ENCODE results near the gene PEF1. TPM values are rescaled to one million over a fixed set of nuclear protein-coding genes. Genes with fewer than 3 reads are reported as not detected.

The PEF1 gene
- total and polyA plus RNA-seq, 2 of the 8 experiments (the other 6 are each of a cell fraction or from before 2014, with no cell fraction given), result 35.2 to 69.2 TPM

- CTCF ChIA-PET (ENCODE audit: partially characterized antibody), result interaction anchor here (0.6 to 19.3 kb wide), 10 partner anchors 9 to 406 kb away, joined by 3 to 370 read pairs (median 66); partner anchors contain the start of gene COL16A1
- Histone ChIP-seq H2AFZ (ENCODE audit: low read length) (no peak overlapping the region), H3K23me2 (ENCODE audit: low read depth, low read length) (no peaks in the 10 kb centered on the region), H3K14ac (ENCODE audit: insufficient read length) (no peak overlapping the region), H3K79me1 (ENCODE audit: low read depth, low read length) (no peaks in the 10 kb centered on the region), H2BK15ac (ENCODE audit: low read length) (no peak overlapping the region), H2BK120ac (replicated peaks; ENCODE audit: low read depth, low read length) (no peak overlapping the region), H3K4me3 (ENCODE audit: extremely low read depth in 1 of 4, insufficient read depth in 2 of 4, low read depth in 3 of 4, low read length in 4 of 4) (no peak overlapping the region), H3K56ac (replicated peaks; ENCODE audit: insufficient read length, low read depth, low read length) (no peak overlapping the region), H3K27ac (ENCODE audit: low read depth, low read length) (no peak overlapping the region), H3K9ac (replicated peaks in 1 of 4; ENCODE audit: extremely low read depth in 1 of 4, low read depth in 3 of 4, low read length in 3 of 4) (no peak overlapping the region), H3K9me3 (ENCODE audit: insufficient read depth in 2 of 2, low read depth in 1 of 2, low read length in 1 of 2) (no peaks in the 10 kb centered on the region), H2BK12ac (ENCODE audit: low read depth, low read length) (no peak overlapping the region), H4K8ac (ENCODE audit: extremely low read depth, insufficient read depth, low read length) (no peak overlapping the region), H3K18ac (ENCODE audit: extremely low read depth, low read length) (no peak overlapping the region), H2BK20ac (ENCODE audit: low read length) (no peak overlapping the region), H3K79me2 (ENCODE audit: control insufficient read depth in 1 of 2, insufficient read depth in 2 of 2, low read length in 2 of 2) (no peaks in the 10 kb centered on the region), H4K20me1 (replicated peaks in 1 of 2; ENCODE audit: control insufficient read depth in 1 of 2, insufficient read depth in 2 of 2, low read length in 2 of 2) (no peaks in the 10 kb centered on the region), H3K27me3 (replicated peaks in 1 of 4; ENCODE audit: control insufficient read depth in 3 of 4, extremely low read depth in 1 of 4, insufficient read depth in 3 of 4, low read length in 3 of 4) (no peaks in the 10 kb centered on the region), H4K91ac (replicated peaks; ENCODE audit: insufficient read length, low read length) (no peak overlapping the region), H3K4me1 (replicated peaks in 1 of 4; ENCODE audit: control insufficient read depth in 3 of 4, insufficient read depth in 4 of 4, low read length in 3 of 4) (peaks cover 0 to 3% (median 0%) of the 10 kb centered on the region in 4 experiments; a peak in 2 of 7 replicates), H3K36me3 (ENCODE audit: control insufficient read depth in 2 of 4, insufficient read depth in 4 of 4, low read length in 3 of 4) (no peaks in the 10 kb centered on the region), H4K5ac (ENCODE audit: insufficient read length, low read depth, low read length) (no peak overlapping the region), H3K4me2 (ENCODE audit: insufficient read depth in 1 of 2, low read depth in 2 of 2, low read length in 2 of 2) (no peak overlapping the region), H2AK5ac (ENCODE audit: low read depth, low read length) (no peak overlapping the region), H3K4ac (replicated peaks; ENCODE audit: insufficient read length, low read depth, low read length) (no peak overlapping the region), H3K23ac (ENCODE audit: insufficient read length) (no peak overlapping the region), H2BK5ac (ENCODE audit: low read depth, low read length) (no peak overlapping the region)
- DNase-seq (ENCODE audit: low read depth in 1 of 2, low spot score in 2 of 2), result no peak
- FAIRE-seq, result no peak
- POLR2A ChIA-PET (ENCODE audit: partially characterized antibody), result interaction anchor here (1.2 to 1.4 kb wide), 2 partner anchors 13 to 19 kb away, joined by 3 to 4 read pairs; no protein-coding TSS in a partner anchor
- TF ChIP-seq BRCA1 (IDR thresholded peaks at IDR 0.05; ENCODE audit: low read depth, low read length), result no peak
- WGBS, 2 experiments (ENCODE audit: extremely low coverage in 1 of 2, insufficient coverage in 1 of 2, insufficient read length in 1 of 2, insufficient replicate concordance in 2 of 2, low coverage in 1 of 2, low lambda C conversion rate in 2 of 2, missing lambda C conversion rate in 1 of 2), result 81% methylated on average over 6 of the region's 6 CpGs; no CpG with 5 or more reads in 1 of the 2 experiments
Measured at GRCh38 chr1:31661856-31662255, 17.2 kb upstream of the PEF1 start.
